GM04504 (cell line): ENCODE data around the gene DFFA.
"Not testable (repeated sequence)": the region's sequence is repeated elsewhere in the genome, so short reads cannot be mapped to it uniquely, and the experiment has no call there.

ENCODE experiments used
- DNase-seq: peaks from one replicate; pipeline ENCODE4 v3.0.0-alpha.2; 2012; ENCODE audit warnings: low read depth

DFFA gene

DNA sequence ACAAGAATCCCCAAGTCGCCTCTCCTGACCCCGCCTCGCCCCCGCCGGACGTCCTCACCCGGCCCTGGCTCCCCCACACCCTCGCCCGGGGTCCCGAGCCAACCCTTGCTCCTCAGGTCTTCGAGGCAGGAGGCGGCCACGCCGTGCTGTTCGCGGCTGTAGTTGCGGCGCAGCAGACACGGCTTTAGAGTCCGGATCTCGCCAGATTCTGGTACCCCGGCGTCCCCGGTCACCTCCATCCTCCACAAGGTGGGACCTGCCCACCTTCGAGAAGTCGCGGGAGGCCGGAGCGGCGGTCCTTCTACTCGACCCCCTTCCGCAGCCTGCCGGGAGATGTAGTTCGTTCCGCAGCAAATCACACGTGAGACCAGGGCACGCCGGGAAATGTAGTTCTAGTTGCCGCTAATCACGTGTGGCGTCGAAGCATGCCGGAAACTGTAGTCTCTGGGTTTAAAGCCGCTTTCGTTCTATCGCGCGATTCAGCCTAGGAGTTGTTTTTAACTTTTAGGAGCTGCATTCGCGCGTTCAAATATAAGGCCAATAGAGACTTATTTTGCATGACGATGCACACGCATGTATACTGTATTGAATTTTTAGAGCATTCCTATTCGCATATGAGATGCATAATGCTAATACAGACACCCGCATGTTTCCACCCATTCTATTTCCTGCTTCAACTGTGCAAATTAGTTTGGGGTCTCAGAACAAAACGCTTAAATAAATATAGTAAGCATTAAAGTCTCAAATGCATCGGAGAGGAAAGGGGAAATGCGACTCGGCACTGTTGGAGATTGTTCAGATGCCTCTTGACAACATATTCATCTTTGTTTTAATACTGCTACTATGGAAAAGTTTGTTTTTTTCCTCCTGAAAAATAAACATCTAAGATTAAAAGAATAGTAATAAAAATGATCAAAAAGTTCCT is at the start of gene DFFA:
Gene DFFA (minus strand): TSS at position 310 of the 925 bp plus-strand sequence. CDS start 71 bp downstream, at position 239.
- peak; percentile 89 for DNase-seq

DNA sequence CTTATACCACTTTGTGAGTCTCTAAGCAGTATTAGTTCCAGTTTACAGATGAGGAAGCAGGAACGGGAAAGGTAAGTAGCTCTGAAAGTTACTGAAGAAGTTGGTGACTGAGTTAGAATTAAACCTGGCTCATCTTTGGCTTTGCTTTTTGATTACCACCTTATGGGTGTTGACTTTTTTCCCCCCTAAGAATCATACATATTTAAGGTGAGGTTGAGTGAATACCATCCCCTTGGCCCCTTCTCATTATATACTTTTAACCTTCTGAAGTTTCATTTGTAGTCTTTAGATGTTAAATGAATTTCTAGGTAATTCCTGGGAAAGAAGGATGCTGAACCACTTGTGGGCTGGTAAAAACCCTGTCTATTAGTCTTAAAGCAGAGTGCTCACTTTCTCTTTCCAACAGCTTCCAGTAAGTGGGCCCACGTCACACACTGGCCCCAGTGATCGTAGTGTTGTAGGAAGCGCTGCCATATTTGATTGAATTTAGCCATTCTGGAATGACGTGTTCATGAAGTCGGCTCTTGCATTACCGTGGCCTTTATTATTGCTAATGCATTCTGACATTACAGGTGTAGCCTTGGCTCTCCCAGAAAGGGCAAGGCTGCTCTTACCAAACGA is 49.3 kb upstream of the DFFA start:
- no peak for DNase-seq

- DNase-seq, result no peak
Observed at GRCh38 chr1:10520952-10521351, 48.6 kb upstream of the DFFA start.

GRCh38 chr1:10520497-10520896 is 48.2 kb upstream of the DFFA start:
- no peak for DNase-seq

- no peak for DNase-seq
Observed at GRCh38 chr1:10519016-10519417, 46.7 kb upstream of the DFFA start.

GRCh38 chr1:10517677-10517982 is 45.3 kb upstream of the DFFA start:
- no peak for DNase-seq

GRCh38 chr1:10516925-10517676 is 44.8 kb upstream of the DFFA start:
- DNase-seq, result no peak

DNA sequence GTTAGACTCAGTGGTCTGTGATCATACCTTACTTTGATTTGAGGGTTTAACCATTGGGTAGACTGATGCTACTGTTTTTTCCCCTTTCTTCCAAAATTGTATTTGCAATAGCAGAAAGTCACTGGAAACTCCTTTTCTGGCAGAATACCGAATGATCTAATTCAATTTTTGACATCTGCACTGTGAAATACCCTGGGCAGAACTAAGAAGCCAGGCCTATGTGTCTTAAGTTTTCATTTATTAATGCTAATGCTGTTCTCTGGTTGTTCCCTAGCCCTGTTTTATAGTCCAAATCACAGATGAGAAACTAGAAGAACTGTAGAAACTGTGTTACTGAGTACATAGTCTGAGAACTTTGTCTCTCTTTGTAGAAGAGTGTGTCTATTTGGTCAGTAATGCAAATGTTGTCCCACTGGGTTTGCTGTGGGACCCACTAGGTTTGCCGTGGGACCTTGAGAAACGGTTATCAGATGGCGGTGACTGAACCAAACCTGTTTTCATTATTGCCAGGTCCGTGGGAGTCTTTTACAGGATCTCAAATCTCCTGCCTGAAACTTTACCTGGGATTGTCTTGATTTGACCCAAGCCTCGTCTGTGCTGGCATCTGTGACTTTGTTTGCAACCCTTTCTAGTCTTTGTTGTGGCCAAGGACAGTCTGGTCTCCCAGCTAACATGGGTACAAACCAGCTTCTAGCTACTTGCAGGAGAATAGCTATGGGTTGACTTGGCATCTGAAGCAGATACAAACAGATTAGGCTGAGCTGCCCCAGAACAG is 43.8 kb upstream of the DFFA start:
- DNase-seq, result no peak

DNA sequence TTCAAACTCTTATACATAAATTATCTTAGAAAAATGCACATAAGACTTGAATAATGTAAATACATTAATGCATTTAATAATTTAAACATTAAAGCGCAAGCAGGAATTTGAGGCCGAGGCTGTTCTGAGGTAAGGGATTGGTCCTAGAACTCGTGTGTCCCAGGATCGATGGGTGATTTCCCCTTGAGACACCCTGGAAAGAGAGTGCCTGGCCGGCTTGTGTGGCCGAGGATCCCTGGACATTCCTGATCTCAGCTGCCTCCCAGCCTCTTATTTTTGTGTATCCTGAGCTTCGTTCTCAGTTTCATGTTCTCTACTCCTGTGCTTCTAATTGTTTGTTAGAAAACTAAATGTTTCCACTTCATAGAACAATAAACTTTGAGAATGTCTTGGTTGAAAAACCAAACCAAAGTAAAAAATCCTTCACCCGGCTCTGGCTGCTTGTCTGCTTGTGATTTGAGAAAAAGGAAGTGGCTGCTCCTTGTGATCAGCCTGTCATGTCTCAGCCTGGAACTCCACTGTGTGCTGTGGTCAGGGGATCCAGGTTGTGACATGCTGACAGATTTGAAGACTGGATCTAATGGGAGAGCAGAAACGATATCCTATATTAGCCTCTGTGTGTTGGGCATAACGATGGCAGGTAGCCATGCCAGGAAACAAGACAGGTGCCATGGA is 43.1 kb upstream of the DFFA start:
- DNase-seq, result no peak

GRCh38 chr1:10514490-10515235 is 42.3 kb upstream of the DFFA start:
- no peak for DNase-seq

DNA sequence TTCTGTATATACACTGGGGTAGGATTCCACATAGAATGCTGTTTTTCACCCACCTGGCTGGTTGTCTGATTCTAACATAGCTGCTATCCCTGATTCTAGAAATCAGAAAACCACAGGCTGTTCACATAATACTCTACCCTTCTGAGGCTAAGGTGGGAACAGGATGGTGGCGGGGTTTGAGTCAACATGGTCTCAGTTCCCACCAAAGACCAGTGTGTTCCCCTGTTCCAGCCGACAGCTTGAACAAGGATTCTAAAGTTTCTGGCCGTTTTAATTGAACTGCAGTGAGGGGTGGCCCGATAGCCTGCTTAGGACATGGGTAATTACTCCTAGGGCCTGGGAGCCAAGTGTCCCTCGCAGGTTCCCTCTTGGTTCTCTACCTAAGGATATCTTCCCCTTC is 40.9 kb upstream of the DFFA start:
- no peak for DNase-seq

- DNase-seq, result no peak
Observed at GRCh38 chr1:10511494-10511885, 39.2 kb upstream of the DFFA start.

DNA sequence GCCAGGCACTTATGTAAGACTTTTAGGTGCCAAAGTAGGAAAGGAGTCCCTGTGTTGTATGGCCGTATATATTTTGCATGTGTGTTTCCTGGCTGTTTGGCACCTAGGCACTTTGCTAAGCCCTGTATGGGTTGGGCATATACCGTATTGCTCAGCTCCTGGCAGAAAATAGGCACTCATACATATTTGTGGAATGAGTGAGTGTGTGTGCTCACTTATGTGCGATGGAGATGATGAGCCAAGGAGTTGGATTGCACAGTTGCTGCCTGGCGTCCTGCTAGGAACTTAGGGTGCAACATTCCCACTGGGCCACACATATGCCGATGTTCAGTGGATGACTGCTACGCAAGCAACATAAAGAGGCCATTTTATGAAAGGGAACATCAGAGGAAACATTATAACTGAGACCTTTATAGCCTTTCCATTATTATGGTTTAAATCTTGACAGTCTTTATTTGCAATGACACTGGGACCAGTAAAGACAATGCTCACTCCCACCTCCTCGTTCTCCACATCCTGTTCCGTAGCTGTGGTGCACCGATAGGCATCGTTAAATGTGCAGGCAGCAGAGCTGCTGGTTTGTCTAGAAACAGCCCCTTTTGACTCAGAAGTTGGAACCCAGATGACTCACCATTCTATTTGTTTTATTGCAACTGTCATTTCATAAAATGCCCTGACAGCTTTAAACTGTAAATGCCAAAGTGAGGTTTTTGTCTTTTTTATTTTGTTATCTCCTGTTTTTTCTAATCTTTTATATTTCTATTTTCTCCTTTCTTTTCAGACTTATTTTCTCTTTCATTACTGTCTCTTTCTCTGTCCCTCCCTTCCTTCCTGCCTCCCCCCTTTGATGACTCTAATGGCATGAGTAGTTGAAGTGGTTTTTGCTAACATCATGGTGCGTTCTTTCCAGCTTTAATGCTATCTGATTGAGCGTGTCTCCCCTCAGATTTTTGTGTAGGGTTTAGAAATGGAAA is 38.5 kb upstream of the DFFA start:
- DNase-seq, result peak; percentile 74

GRCh38 chr1:10509809-10510509 is 37.6 kb upstream of the DFFA start:
- no peak for DNase-seq

GRCh38 chr1:10508511-10508951 is 36.2 kb upstream of the DFFA start:
- no peak for DNase-seq

GRCh38 chr1:10507111-10507879 is 35.0 kb upstream of the DFFA start:
- DNase-seq, result peak; percentile 56

- DNase-seq, result no peak
Observed at GRCh38 chr1:10506677-10507047, 34.3 kb upstream of the DFFA start.

GRCh38 chr1:10506046-10506676 is 33.8 kb upstream of the DFFA start:
- DNase-seq, result not testable (repeated sequence)
